HCT116 (cell line): ENCODE measurements around the gene MLC1. TPM values are rescaled to one million over a fixed set of nuclear protein-coding genes. Genes with fewer than 3 reads are reported as not detected.

Experiments
- ATAC-seq: fragments of 200-7000 bp; cut with Tn5 transposase; 2 replicates; pipeline ENCODE4 v1.9.1; 2020; ENCODE audit warnings: mild to moderate bottlenecking, moderate library complexity
- BruUV-seq: library from RNA; stranded (reverse); fragments of 400-500 nt; replicated peaks from 2 replicates; lab custom pipeline; 2021; lab: Mats Ljungman, UMichigan
- CTCF ChIA-PET: fragments of 300-600 bp; sonication (Branson Sonifier 250); formaldehyde crosslinking; loops from one replicate; lab custom pipeline; 2021; ENCODE audit warnings: antibody characterized with exemption; lab: Charles Lee
- POLR2A ChIA-PET: fragments of 300-600, 350-600 bp; sonication (Branson Sonifier 250); formaldehyde crosslinking; loops from one replicate; lab custom pipeline; 2021; ENCODE audit warnings: antibody characterized with exemption; lab: Charles Lee
- RAD21 ChIA-PET, 2 experiments: fragments of 300-600 bp; sonication (Branson Sonifier 250); formaldehyde crosslinking; loops; one replicate each; lab custom pipeline; 2023; ENCODE audit warnings: low total read pairs in 2 of 2; ENCODE audit not compliant: uncharacterized antibody in 2 of 2, unreplicated experiment in 2 of 2, low non-redundant PET in 1 of 2; lab: Charles Lee
- DNase-seq: peaks from one replicate; pipeline ENCODE4 v3.0.0-alpha.2; 2010; ENCODE audit warnings: low read depth, low spot score
- H2AFZ ChIP-seq: fragments of 200-600 bp; shearing (Covaris generic), sonication (generic); 2 replicates; pipeline ENCODE4 v1.6.1; 2017; ENCODE audit warnings: low read depth, mixed run types, mixed read lengths, antibody characterized with exemption, low read length; ENCODE audit not compliant: poor library complexity, severe bottlenecking
- H3K27ac ChIP-seq: 2 replicates; pipeline ENCODE4 v1.5.1; 2012; ENCODE audit warnings: low read depth, low read length
- H3K27me3 ChIP-seq: fragments of 200-600 bp; sonication (generic); 2 replicates; pipeline ENCODE4 v1.6.1; 2016; ENCODE audit warnings: mixed run types, low read length, mixed read lengths; ENCODE audit not compliant: insufficient read depth
- H3K36me3 ChIP-seq, 2 experiments: fragments of 200-500 bp in 1 of 2; fragments of 200-600 bp in 1 of 2; sonication (Bioruptor generic) in 1 of 2; sonication (generic) in 1 of 2; 2 replicates each; pipeline versions ENCODE4 v1.5.1 to v1.6.1; 2014 to 2016; ENCODE audit warnings: low read length in 2 of 2, inconsistent platforms in 1 of 2, mixed read lengths in 1 of 2, mixed run types in 1 of 2; ENCODE audit not compliant: insufficient read depth in 2 of 2, control insufficient read depth in 1 of 2
- H3K4me1 ChIP-seq, 2 experiments: fragments of 200-600 bp in 1 of 2; sonication (generic) in 1 of 2; 2 replicates each; pipeline versions ENCODE4 v1.5.1 to v1.6.1; 2012 to 2017; ENCODE audit warnings: low read length in 2 of 2, inconsistent platforms in 1 of 2, mild to moderate bottlenecking in 1 of 2, mixed read lengths in 1 of 2, mixed run types in 1 of 2, moderate library complexity in 1 of 2; ENCODE audit not compliant: insufficient read depth in 2 of 2, control insufficient read depth in 1 of 2
- H3K4me2 ChIP-seq: fragments of 200-600 bp; sonication (generic); 2 replicates; pipeline ENCODE4 v1.6.1; 2017; ENCODE audit warnings: mixed run types, low read length, mixed read lengths
- H3K4me3 ChIP-seq, 2 experiments: fragments of 200-600 bp in 1 of 2; sonication (generic) in 1 of 2; replicated peaks in 1 of 2; 2 replicates each; pipeline ENCODE4 v1.5.1; 2011 to 2016; ENCODE audit warnings: low read length in 2 of 2, control low read depth in 1 of 2, low read depth in 1 of 2, mild to moderate bottlenecking in 1 of 2, mixed read lengths in 1 of 2, mixed run types in 1 of 2
- H3K79me2 ChIP-seq: fragments of 200-600 bp; sonication (generic); 2 replicates; pipeline ENCODE4 v1.6.1; 2017; ENCODE audit warnings: mild to moderate bottlenecking, mixed run types, low read length, moderate library complexity, mixed read lengths; ENCODE audit not compliant: insufficient read depth
- H3K9ac ChIP-seq: fragments of 200-600 bp; sonication (generic); 2 replicates; pipeline ENCODE4 v1.6.1; 2016; ENCODE audit warnings: low read length, mixed read lengths
- H3K9me2 ChIP-seq: fragments of 200-600 bp; sonication (generic), shearing (Covaris generic); 2 replicates; pipeline ENCODE4 v1.6.1; 2017; ENCODE audit warnings: mixed run types, mild to moderate bottlenecking, moderate library complexity; ENCODE audit not compliant: insufficient read depth
- H3K9me3 ChIP-seq, 2 experiments: fragments of 200-500 bp in 1 of 2; fragments of 200-600 bp in 1 of 2; sonication (Bioruptor generic) in 1 of 2; sonication (generic) in 1 of 2; 2 replicates each; pipeline ENCODE4 v1.6.1; 2014 to 2017; ENCODE audit warnings: low read length in 2 of 2, mixed read lengths in 2 of 2, inconsistent platforms in 1 of 2, low read depth in 1 of 2, mild to moderate bottlenecking in 1 of 2, mixed run types in 1 of 2, moderate library complexity in 1 of 2; ENCODE audit not compliant: control insufficient read depth in 1 of 2, insufficient read depth in 1 of 2
- H4K20me1 ChIP-seq: fragments of 200-600 bp; sonication (generic), shearing (Covaris generic); 2 replicates; pipeline ENCODE4 v1.6.1; 2017; ENCODE audit warnings: mixed run types, mild to moderate bottlenecking, moderate library complexity; ENCODE audit not compliant: insufficient read depth
- CBX3 ChIP-seq: IDR thresholded peaks from 2 replicates; pipeline ENCODE4 v1.6.1; 2012; ENCODE audit warnings: low read depth
- CEBPB ChIP-seq: IDR thresholded peaks from 2 replicates; pipeline ENCODE4 v1.6.1; 2012; ENCODE audit warnings: low read depth
- CTCF ChIP-seq, 3 experiments: fragments of 200-600 bp in 1 of 3; sonication (generic) in 1 of 3; IDR thresholded peaks in 2 of 3; conservative IDR thresholded peaks in 1 of 3; 2 replicates each; pipeline ENCODE4 v1.5.1; 2012 to 2017; ENCODE audit warnings: low read depth in 2 of 3, low read length in 2 of 3, antibody characterized with exemption in 1 of 3, borderline replicate concordance in 1 of 3, control low read depth in 1 of 3, mild to moderate bottlenecking in 1 of 3, mixed read lengths in 1 of 3, mixed run types in 1 of 3, moderate library complexity in 1 of 3; ENCODE audit not compliant: insufficient read depth in 1 of 3
- EGR1 ChIP-seq: IDR thresholded peaks from 2 replicates; pipeline ENCODE4 v1.6.1; 2012; ENCODE audit warnings: low read depth
- ELF1 ChIP-seq: IDR thresholded peaks from 2 replicates; pipeline ENCODE4 v1.6.1; 2012; ENCODE audit warnings: low read depth, borderline replicate concordance
- EZH2 ChIP-seq: fragments of 200-600 bp; sonication (generic); IDR thresholded peaks from 2 replicates; pipeline ENCODE4 v1.6.1; 2017; ENCODE audit warnings: antibody characterized with exemption, mixed run types
- EZH2phosphoT487 ChIP-seq: fragments of 200-600 bp; IDR thresholded peaks from 2 replicates; pipeline ENCODE4 v1.6.1; 2018; ENCODE audit warnings: antibody characterized with exemption, borderline replicate concordance
- JUND ChIP-seq: IDR thresholded peaks from 2 replicates; pipeline ENCODE4 v1.6.1; 2012
- MAX ChIP-seq: IDR thresholded peaks from 2 replicates; pipeline ENCODE4 v1.6.1; 2012
- POLR2A ChIP-seq: IDR thresholded peaks from 2 replicates; pipeline ENCODE4 v1.7.0; 2011; ENCODE audit warnings: borderline replicate concordance; ENCODE audit not compliant: insufficient read depth, insufficient read length; ENCODE audit errors: extremely low read depth
- POLR2AphosphoS5 ChIP-seq: IDR thresholded peaks from 2 replicates; pipeline ENCODE4 v1.6.1; 2011; ENCODE audit warnings: mild to moderate bottlenecking, low read depth, low read length, moderate library complexity
- RAD21 ChIP-seq: IDR thresholded peaks from 2 replicates; pipeline ENCODE4 v1.6.1; 2012; ENCODE audit warnings: low read depth, mild to moderate bottlenecking
- SIN3A ChIP-seq: IDR thresholded peaks from 2 replicates; pipeline ENCODE4 v1.6.1; 2012; ENCODE audit warnings: low read depth
- SP1 ChIP-seq: IDR thresholded peaks from 2 replicates; pipeline ENCODE4 v1.6.1; 2012; ENCODE audit warnings: low read depth
- SRF ChIP-seq: IDR thresholded peaks from 2 replicates; pipeline ENCODE4 v1.6.1; 2012; ENCODE audit warnings: low read depth
- ZBTB33 ChIP-seq: IDR thresholded peaks from 2 replicates; pipeline ENCODE4 v1.6.1; 2011; ENCODE audit warnings: mild to moderate bottlenecking, low read length, moderate library complexity; ENCODE audit not compliant: insufficient replicate concordance; ENCODE audit errors: extremely low read depth
- ZFX ChIP-seq: fragments of 450-650 bp; IDR thresholded peaks from 2 replicates; pipeline ENCODE4 v1.6.1; 2017
- ZNF274 ChIP-seq: fragments of 200-500 bp; sonication (Bioruptor generic); IDR thresholded peaks from 2 replicates; pipeline ENCODE4 v1.6.1; 2014; ENCODE audit warnings: mild to moderate bottlenecking, low read depth, low read length, inconsistent platforms
- intact Hi-C: fragments of 100-400 bp; cut with micrococcal nuclease; formaldehyde crosslinking; loops from 2 replicates; pipeline ENCODE4 v1.10.0; 2022
- total RNA-seq: library from RNA; stranded (reverse); gene quantifications from one replicate; pipeline ENCODE4 v1.2.1, GENCODE V29; 2021; ENCODE audit not compliant: unreplicated experiment

Gene MLC1
- total RNA-seq, 1 experiment from 2014 or later, result not detected

- no peak for TF ChIP-seq ZNF274
- no peak for TF ChIP-seq EGR1
- TF ChIP-seq ZFX, result no peak
- no peak for TF ChIP-seq ELF1
- TF ChIP-seq SRF, result no peak
- TF ChIP-seq, all 23 proteins: peak for 0
Observed at GRCh38 chr22:50081426-50082196, 3.6 kb downstream of the MLC1 start (continued).

- CTCF ChIA-PET, result no interaction called here
- no peaks in the 10 kb centered on the region for H3K36me3 ChIP-seq
Observed at GRCh38 chr22:50080077-50080465, 5.2 kb downstream of the MLC1 start.

More at GRCh38 chr22:50080077-50080465, 5.2 kb downstream of the MLC1 start:
- Histone ChIP-seq H3K4me2 (no peak overlapping the region), H3K9me2 (no peaks in the 10 kb centered on the region), H3K79me2 (no peaks in the 10 kb centered on the region), H3K4me3 (no peak overlapping the region), H3K27me3 (no peaks in the 10 kb centered on the region), H3K27ac (no peak overlapping the region)
- POLR2A ChIA-PET, result no interaction called here
- DNase-seq, result no peak
- TF ChIP-seq EGR1, result no peak
- TF ChIP-seq ZBTB33, result no peak
- TF ChIP-seq POLR2AphosphoS5, result no peak
- no peak for TF ChIP-seq SRF
- no peak for TF ChIP-seq CEBPB
- TF ChIP-seq CBX3, result no peak
- no peak for TF ChIP-seq ZNF274
- TF ChIP-seq EZH2, result no peak
- TF ChIP-seq ELF1, result no peak
- TF ChIP-seq JUND, result no peak
- TF ChIP-seq POLR2A, result no peak
- no peak for TF ChIP-seq CTCF (IDR thresholded peaks at IDR 0.05 in 2 of 3, conservative IDR thresholded peaks at IDR 0.05 in 1 of 3; ENCODE audit: borderline replicate concordance in 1 of 3, insufficient read depth in 1 of 3, low read depth in 2 of 3, low read length in 2 of 3)
- no peak for TF ChIP-seq EZH2phosphoT487
- no peak for TF ChIP-seq MAX
- no peak for TF ChIP-seq RAD21
- no peak for TF ChIP-seq SP1
- no peak for TF ChIP-seq ZFX
- TF ChIP-seq SIN3A, result no peak
- TF ChIP-seq, all 23 proteins: peak for 0
- intact Hi-C loops, result no loop called here
- ATAC-seq, result no peak
- no peaks in the 10 kb centered on the region for H4K20me1 ChIP-seq
- peaks cover 0 to 10% of the 10 kb centered on the region in 2 experiments; a peak in 3 of 4 replicates for H3K4me1 ChIP-seq
- no peaks in the 10 kb centered on the region for H3K9me3 ChIP-seq
- no peak overlapping the region for H2AFZ ChIP-seq
- no TSS peak for BruUV-seq
- no peak overlapping the region for H3K9ac ChIP-seq
- RAD21 ChIA-PET, result no interaction called here
